SH-SY5Y (cell line): ENCODE data around the gene RNF212B.

Source experiments
- GATA2 ChIP-seq: IDR thresholded peaks from 2 replicates; pipeline ENCODE4 v1.6.1; 2011; ENCODE audit warnings: mild to moderate bottlenecking, low read depth, low read length
- GATA3 ChIP-seq: IDR thresholded peaks from 2 replicates; pipeline ENCODE4 v1.6.1; 2011; ENCODE audit warnings: low read depth, mild to moderate bottlenecking, low read length, moderate library complexity

- TF ChIP-seq GATA2 (no peak), GATA3 (no peak)
These were observed 60.0 kb downstream of the RNF212B start for GRCh38 chr14:23297611-23298277.
